ENCODE measurements around the gene CNKSR1.

The CNKSR1 gene

GRCh38 chr1:26160527-26161414 lies 16.5 kb upstream of the CNKSR1 start:
- no peak for DNase-seq (ENCODE audit: low read depth in 2 of 2)

GRCh38 chr1:26161415-26162219 lies 15.7 kb upstream of the CNKSR1 start:
- DNase-seq (ENCODE audit: low read depth in 2 of 2) = no peak

- DNase-seq (ENCODE audit: low read depth in 2 of 2) = no peak
Observed at GRCh38 chr1:26162220-26162709, 15.0 kb upstream of the CNKSR1 start.

GRCh38 chr1:26163684-26164035 lies 13.6 kb upstream of the CNKSR1 start:
- DNase-seq (ENCODE audit: low read depth in 2 of 2) = no peak

- DNase-seq (ENCODE audit: low read depth in 2 of 2) = no peak
Observed at GRCh38 chr1:26164036-26164860, 13.0 kb upstream of the CNKSR1 start.

- DNase-seq (ENCODE audit: low read depth in 2 of 2) = no peak
Observed at GRCh38 chr1:26164861-26165842, 12.1 kb upstream of the CNKSR1 start.

GRCh38 chr1:26166719-26167281 lies 10.5 kb upstream of the CNKSR1 start:
- no peak for DNase-seq (ENCODE audit: low read depth in 2 of 2)

GRCh38 chr1:26168410-26169197 lies 8.7 kb upstream of the CNKSR1 start, which contains the start of gene C1orf232:
Gene C1orf232 (minus strand): TSS chr1:26168963. CDS start chr1:26168499, 464 bp downstream.
- DNase-seq (ENCODE audit: low read depth in 2 of 2) = no peak

- DNase-seq (ENCODE audit: low read depth in 2 of 2) = no peak
Observed at GRCh38 chr1:26169198-26169554, 8.1 kb upstream of the CNKSR1 start.

GRCh38 chr1:26169669-26170471 lies 7.4 kb upstream of the CNKSR1 start, which contains the start of gene ZNF593:
Gene ZNF593 (plus strand): TSS chr1:26169908. CDS start chr1:26169984, 76 bp downstream.
- peak; percentile 65 to 67 for DNase-seq (ENCODE audit: low read depth in 2 of 2)

GRCh38 chr1:26170472-26170821 lies 6.8 kb upstream of the CNKSR1 start:
- no peak for DNase-seq (ENCODE audit: low read depth in 2 of 2)

GRCh38 chr1:26171084-26172072 lies 5.9 kb upstream of the CNKSR1 start, which contains the start of gene ZNF593OS:
Gene ZNF593OS (minus strand): TSS chr1:26171832. CDS start chr1:26171661, 171 bp downstream.
- no peak for DNase-seq (ENCODE audit: low read depth in 2 of 2)

- DNase-seq (ENCODE audit: low read depth in 2 of 2) = no peak
Observed at GRCh38 chr1:26175346-26175745, 1.9 kb upstream of the CNKSR1 start.

- no peak for DNase-seq (ENCODE audit: low read depth in 2 of 2)
Observed at GRCh38 chr1:26180010-26180506, 2.8 kb downstream of the CNKSR1 start.

GRCh38 chr1:26181586-26182382 lies 4.5 kb downstream of the CNKSR1 start:
- DNase-seq (ENCODE audit: low read depth in 2 of 2) = no peak

GRCh38 chr1:26182383-26182696 lies 5.0 kb downstream of the CNKSR1 start:
- DNase-seq (ENCODE audit: low read depth in 2 of 2) = no peak

All from fibroblast of skin of left quadriceps (primary cell).